GM10266 (cell line): ENCODE results near the gene DNLZ.
A peak's percentile ranks its signal among the peaks of the same experiment; 100 is the strongest.

Source experiments
- DNase-seq: peaks from one replicate; pipeline ENCODE4 v3.0.0; 2012; ENCODE audit errors: extremely low spot score
- CTCF ChIP-seq: IDR thresholded peaks from 2 replicates; pipeline ENCODE4 v1.5.1; 2012; ENCODE audit warnings: mild to moderate bottlenecking, low read depth; ENCODE audit not compliant: control insufficient read depth, insufficient read depth; ENCODE audit errors: missing control alignments

Gene DNLZ

GRCh38 chr9:136316896-136317676 lies 46.5 kb downstream of the DNLZ start:
- no peak for TF ChIP-seq CTCF
- DNase-seq, result no peak

- no peak for DNase-seq
- no peak for TF ChIP-seq CTCF
Measured at GRCh38 chr9:136316271-136316751, 47.2 kb downstream of the DNLZ start.

GRCh38 chr9:136314944-136315343 lies 48.6 kb downstream of the DNLZ start:
- no peak for TF ChIP-seq CTCF
- no peak for DNase-seq

- no peak for TF ChIP-seq CTCF
- DNase-seq, result no peak
Measured at GRCh38 chr9:136314056-136314416, 49.5 kb downstream of the DNLZ start.

GRCh38 chr9:136313111-136314055 lies 50.2 kb downstream of the DNLZ start:
- DNase-seq, result no peak
- TF ChIP-seq CTCF, result no peak

- TF ChIP-seq CTCF, result peak; percentile 58
- DNase-seq, result peak; percentile 74
Measured at GRCh38 chr9:136312436-136312835, 51.1 kb downstream of the DNLZ start.
